Measurements from ENCODE around the gene FBXL7.

The FBXL7 gene

GRCh38 chr5:15904899-15905830 is 405.2 kb downstream of the FBXL7 start:
- DNase-seq, result no peak

DNA sequence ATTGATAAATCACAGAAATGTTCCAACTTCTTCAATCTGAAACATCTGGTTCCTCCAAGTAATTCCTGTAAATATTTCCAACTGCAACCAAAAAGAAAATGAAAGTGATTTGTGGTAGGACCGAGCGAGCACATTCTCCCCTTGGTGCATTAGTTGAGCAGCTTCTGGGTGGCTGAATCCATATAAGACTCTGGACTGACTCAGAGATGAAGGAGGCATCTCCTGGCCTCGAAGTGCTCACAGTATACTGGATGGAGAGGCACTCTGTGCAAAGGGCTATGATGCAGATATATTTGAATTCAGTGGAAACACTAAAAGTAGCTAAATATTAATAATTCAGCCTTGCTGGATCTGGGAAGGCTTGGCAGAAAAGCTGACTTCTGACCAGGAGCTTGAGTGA is 414.7 kb downstream of the FBXL7 start:
- no peak for DNase-seq

- no peak for DNase-seq
Measured at GRCh38 chr5:15926586-15926985, 426.6 kb downstream of the FBXL7 start.

DNA sequence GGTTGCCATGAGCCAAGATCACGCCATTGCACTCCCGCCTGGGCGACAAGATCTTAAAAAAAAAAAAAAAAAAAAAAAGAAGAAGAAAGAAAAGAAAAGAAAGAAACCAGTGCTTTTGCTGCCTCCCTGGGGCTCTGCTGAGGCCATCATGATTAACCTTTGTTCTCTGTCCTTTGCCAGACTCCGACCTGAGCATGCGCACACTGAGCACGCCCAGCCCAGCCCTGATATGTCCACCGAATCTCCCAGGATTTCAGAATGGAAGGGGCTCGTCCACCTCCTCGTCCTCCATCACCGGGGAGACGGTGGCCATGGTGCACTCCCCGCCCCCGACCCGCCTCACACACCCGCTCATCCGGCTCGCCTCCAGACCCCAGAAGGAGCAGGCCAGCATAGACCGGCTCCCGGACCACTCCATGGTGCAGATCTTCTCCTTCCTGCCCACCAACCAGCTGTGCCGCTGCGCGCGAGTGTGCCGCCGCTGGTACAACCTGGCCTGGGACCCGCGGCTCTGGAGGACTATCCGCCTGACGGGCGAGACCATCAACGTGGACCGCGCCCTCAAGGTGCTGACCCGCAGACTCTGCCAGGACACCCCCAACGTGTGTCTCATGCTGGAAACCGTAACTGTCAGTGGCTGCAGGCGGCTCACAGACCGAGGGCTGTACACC is 427.9 kb downstream of the FBXL7 start:
- no peak for DNase-seq

GRCh38 chr5:15929611-15930263 is 429.8 kb downstream of the FBXL7 start:
- DNase-seq, result no peak

- DNase-seq, result no peak
Measured at GRCh38 chr5:15932066-15932465, 432.1 kb downstream of the FBXL7 start.

DNA sequence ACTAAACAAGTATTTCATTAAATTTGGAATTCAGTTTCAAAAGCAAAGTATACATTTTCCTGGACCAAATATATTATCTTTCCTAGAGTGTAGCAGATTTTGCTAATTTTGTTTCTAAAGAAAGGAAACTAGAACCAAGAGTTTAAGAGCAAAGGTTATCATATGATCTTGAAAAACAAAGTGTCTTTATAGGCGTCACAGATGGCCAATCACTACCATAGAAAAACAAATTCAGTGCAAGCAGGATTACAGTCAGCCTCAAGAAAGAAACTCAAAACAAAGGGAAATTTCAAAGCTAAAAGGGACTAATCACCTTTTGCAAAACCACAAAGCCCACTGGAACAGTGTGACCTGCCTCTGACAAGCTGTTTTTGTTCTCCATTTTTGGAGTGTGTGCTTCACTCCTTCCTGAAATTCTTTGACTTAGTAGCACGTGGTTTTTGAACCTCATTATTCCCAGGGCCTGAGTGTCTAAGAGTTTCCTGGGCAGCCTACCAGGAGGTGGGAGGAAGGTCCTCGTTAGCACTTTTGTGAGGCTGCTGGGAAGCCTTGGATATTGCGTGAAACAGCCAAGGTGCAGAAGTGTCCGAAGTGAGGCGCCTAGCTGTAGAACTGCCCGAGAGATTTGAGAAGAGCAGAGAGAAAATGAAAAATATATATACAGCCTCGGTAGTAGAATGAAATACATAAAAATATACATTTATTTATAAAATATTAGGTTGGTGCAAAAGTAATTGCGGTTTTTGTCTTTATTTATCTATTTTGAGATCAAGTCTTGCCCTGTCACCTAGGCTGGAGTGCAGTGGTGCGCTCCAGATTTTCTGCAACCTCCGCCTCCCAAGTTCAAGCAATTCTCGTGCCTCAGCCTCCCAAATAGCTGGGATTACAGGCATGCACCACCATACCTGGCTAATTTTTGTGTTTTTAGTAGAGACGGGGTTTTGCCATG is 433.6 kb downstream of the FBXL7 start:
- no peak for DNase-seq

- no peak for DNase-seq
Measured at GRCh38 chr5:15936505-15937245, 436.7 kb downstream of the FBXL7 start.

- DNase-seq, result no peak
Measured at GRCh38 chr5:15937708-15938107, 437.7 kb downstream of the FBXL7 start.

- no peak for DNase-seq
Measured at GRCh38 chr5:15938186-15938585, 438.2 kb downstream of the FBXL7 start.

GRCh38 chr5:15938961-15939360 is 439.0 kb downstream of the FBXL7 start:
- DNase-seq, result no peak

DNA sequence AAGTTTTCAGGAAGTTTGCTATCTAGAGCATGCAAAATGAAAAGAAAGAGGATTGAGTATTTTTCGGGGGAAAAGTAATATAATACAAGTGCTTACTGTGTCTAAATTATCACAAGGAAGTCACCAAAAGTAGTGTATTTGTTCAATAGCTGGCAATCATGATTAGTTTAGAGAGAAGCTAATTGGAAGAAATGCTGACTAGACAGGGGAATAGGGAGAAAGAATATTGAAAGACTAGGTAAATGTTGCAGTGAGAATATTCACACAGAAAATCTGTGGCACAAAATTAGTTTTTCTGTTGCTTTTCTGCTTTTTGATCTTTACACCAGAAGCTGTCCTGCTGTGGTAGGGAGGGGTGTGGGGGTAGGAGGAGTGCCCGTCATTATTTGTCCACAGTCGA is 440.9 kb downstream of the FBXL7 start:
- no peak for DNase-seq

DNA sequence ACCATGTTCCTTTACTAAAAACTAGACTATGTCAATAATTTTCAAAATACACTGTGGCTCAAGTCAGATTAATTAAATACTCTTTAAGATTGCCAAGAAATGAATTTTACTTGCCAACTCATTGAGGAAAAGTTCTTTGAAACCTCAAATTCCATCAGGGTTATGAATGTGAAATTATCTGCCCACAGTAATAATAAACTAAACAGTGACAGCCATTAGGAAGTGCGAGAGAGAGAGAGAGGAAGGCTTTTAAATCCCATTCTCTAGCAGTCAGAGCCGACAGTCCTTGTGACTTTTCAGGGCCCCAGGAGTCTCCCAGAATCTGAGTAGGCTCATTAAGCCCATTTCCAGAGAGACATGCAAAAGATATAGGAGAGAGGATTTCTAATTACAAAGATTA is 443.5 kb downstream of the FBXL7 start:
- no peak for DNase-seq

GRCh38 chr5:15946026-15946425 is 446.0 kb downstream of the FBXL7 start:
- DNase-seq, result no peak

GRCh38 chr5:15948190-15948589 is 448.2 kb downstream of the FBXL7 start:
- DNase-seq, result no peak

GRCh38 chr5:15951126-15951525 is 451.1 kb downstream of the FBXL7 start:
- no peak for DNase-seq

DNA sequence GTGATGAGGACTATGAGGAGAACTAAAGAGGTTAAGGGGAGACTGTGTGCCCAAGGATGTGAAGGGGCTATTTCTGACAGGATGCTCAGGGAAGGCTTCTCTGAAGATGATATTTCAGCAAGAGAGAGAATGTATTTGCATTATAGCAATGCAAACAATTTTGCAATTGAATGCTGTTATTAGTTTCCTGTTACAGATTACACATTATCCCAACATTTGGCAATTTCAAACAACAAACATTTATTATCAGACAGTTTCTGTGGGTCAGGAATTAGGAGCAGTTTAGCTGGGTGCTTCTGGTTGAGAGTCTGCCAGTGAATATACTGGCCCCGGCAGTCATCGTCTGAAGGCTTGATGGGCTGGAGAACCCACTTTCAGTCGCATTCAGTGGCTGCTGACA is 451.6 kb downstream of the FBXL7 start:
- no peak for DNase-seq

DNA sequence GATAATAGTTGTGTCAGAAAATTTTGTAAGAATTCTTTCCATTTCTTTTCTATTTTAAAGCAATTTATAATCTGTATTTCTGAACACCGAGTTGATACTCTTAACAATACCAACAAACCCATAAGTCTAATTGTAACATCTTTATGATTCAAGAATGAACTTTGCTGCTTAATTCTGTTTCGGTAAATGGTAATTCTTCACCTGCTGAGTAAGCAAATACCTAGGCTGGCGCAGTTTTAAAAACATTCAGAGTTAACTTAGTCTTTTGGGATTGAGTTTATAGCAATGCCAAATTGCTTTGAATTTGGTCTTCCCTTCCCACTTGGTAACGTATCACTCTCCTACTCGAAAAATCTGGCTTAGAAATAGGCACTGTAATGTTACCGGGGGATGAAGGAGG is 456.6 kb downstream of the FBXL7 start:
- no peak for DNase-seq

- DNase-seq, result no peak
Measured at GRCh38 chr5:15957124-15957523, 457.1 kb downstream of the FBXL7 start.

- no peak for DNase-seq
Measured at GRCh38 chr5:15959370-15960164, 459.6 kb downstream of the FBXL7 start.

- no peak for DNase-seq
Measured at GRCh38 chr5:15966066-15966640, 466.2 kb downstream of the FBXL7 start.

Data from activated CD4-positive, alpha-beta T cell treated with anti-CD3 and anti-CD28 coated beads for 48 hours (primary cell).